ENCODE data around the gene LRRC41.

- TF ChIP-seq CTCF (IDR thresholded peaks at IDR 0.05) (no peak), EP300 (IDR thresholded peaks at IDR 0.05) (no peak), POLR2A (IDR thresholded peaks at IDR 0.05) (no peak), POLR2AphosphoS5 (IDR thresholded peaks at IDR 0.05) (no peak)
Observed at GRCh38 chr1:46341222-46342083, 38.0 kb upstream of the LRRC41 start.
